ENCODE data around the gene ARL8B. TPM values are rescaled to one million over a fixed set of nuclear protein-coding genes. Genes with fewer than 3 reads are reported as not detected.

Gene ARL8B
- total and polyA plus RNA-seq, 9 of the 15 experiments (the other 6 are each of a cell fraction or from before 2014, with no cell fraction given) = 28.5 to 99.4 (median 77.2) TPM

GRCh38 chr3:5205165-5205941, 83.3 kb downstream of the ARL8B start:
- WGBS (ENCODE audit: insufficient coverage, low coverage, missing lambda C conversion rate) = 65% methylated on average over 7 of the region's 7 CpGs
- Histone ChIP-seq H4K20me1 (replicated peaks; ENCODE audit: control insufficient read depth, insufficient read depth, low read length) (no peaks in the 10 kb centered on the region), H3K9ac (ENCODE audit: insufficient read depth in 1 of 2, low read depth in 2 of 2, low read length in 2 of 2) (no peak overlapping the region), H3K27me3 (ENCODE audit: control insufficient read depth in 2 of 2, insufficient read depth in 2 of 2, low read length in 2 of 2) (no peaks in the 10 kb centered on the region), H3K4me2 (ENCODE audit: insufficient read depth, low read length) (no peak overlapping the region), H3K4me1 (replicated peaks in 1 of 2; ENCODE audit: control insufficient read depth in 2 of 2, insufficient read depth in 2 of 2, low read length in 2 of 2) (no peaks in the 10 kb centered on the region; a peak in 1 of 5 replicates), H2AFZ (ENCODE audit: low read depth, low read length) (no peak overlapping the region), H3K9me1 (ENCODE audit: control insufficient read depth, insufficient read depth, low read length) (no peaks in the 10 kb centered on the region), H3K4me3 (no peak overlapping the region), H3K9me3 (replicated peaks; ENCODE audit: control insufficient read depth, insufficient read depth, low read depth, low read length) (no peaks in the 10 kb centered on the region), H3K36me3 (ENCODE audit: control insufficient read depth, insufficient read depth, low read length) (peaks cover 86% of the 10 kb centered on the region), H3K79me2 (ENCODE audit: control insufficient read depth, insufficient read depth, low read length) (no peaks in the 10 kb centered on the region), H3K27ac (ENCODE audit: extremely low read depth, low read depth, low read length) (no peak overlapping the region)
- DNase-seq (ENCODE audit: extremely low read depth in 1 of 4, low spot score in 3 of 4) = no peak
- TF ChIP-seq ATF2 (CRISPR knock-in tag; IDR thresholded peaks at IDR 0.05) = no peak
- no peak for TF ChIP-seq HNRNPUL1 (IDR thresholded peaks at IDR 0.05; ENCODE audit: low read length)
- no peak for TF ChIP-seq ZNF395 (CRISPR knock-in tag; IDR thresholded peaks at IDR 0.05)
- TF ChIP-seq SUPT5H (IDR thresholded peaks at IDR 0.05) = no peak
- no peak for TF ChIP-seq TRIM25 (IDR thresholded peaks at IDR 0.05; ENCODE audit: borderline replicate concordance)
- no peak for TF ChIP-seq PTBP1 (IDR thresholded peaks at IDR 0.05; ENCODE audit: low read depth, low read length)
- TF ChIP-seq HDAC2 (IDR thresholded peaks at IDR 0.05) = no peak
- TF ChIP-seq PHF21A (IDR thresholded peaks at IDR 0.05; ENCODE audit: borderline replicate concordance, low read depth) = no peak
- no peak for TF ChIP-seq ZBTB12 (CRISPR knock-in tag; IDR thresholded peaks at IDR 0.05)
- no peak for TF ChIP-seq E2F1 (CRISPR knock-in tag; IDR thresholded peaks at IDR 0.05)
- BruUV-seq (replicated peaks) = no TSS peak
- no peak; the same call in 2 of the 3 replicates for ATAC-seq
- in situ Hi-C loops (cut with MboI) (no loop called here), intact Hi-C loops (cut with micrococcal nuclease) (no loop called here)
- FAIRE-seq = no peak
- ChIA-PET POLR2A (interaction anchor here (0.7 to 2.2 kb wide), 4 partner anchors 8 to 672 kb away, joined by 3 to 8 read pairs (median 4); no protein-coding TSS in a partner anchor), CTCF (ENCODE audit: low intra/inter-chr PET ratio) (no interaction called here)

Data from K562 (cell line).